PFSK-1 (cell line): ENCODE data around the gene FAM120B.

Experiments used
- FOXP2 ChIP-seq: optimal IDR thresholded peaks from 2 replicates; pipeline ENCODE3; 2011; ENCODE audit warnings: borderline replicate concordance, control low read depth, inconsistent platforms; ENCODE audit not compliant: insufficient read depth; ENCODE audit errors: extremely low read length, extremely low read depth
- POLR2AphosphoS5 ChIP-seq: IDR thresholded peaks from 2 replicates; pipeline ENCODE4 v1.6.1; 2012; ENCODE audit warnings: low read depth, mild to moderate bottlenecking, control low read depth, low read length, moderate library complexity
- REST ChIP-seq, 2 experiments: IDR thresholded peaks; 2 replicates each; pipeline versions ENCODE4 v1.6.1 to v1.8.0; 2011 to 2012; ENCODE audit warnings: low read depth in 2 of 2, low read length in 2 of 2, control low read depth in 1 of 2, inconsistent platforms in 1 of 2, mild to moderate bottlenecking in 1 of 2, moderate library complexity in 1 of 2; ENCODE audit not compliant: insufficient read depth in 1 of 2
- SIN3A ChIP-seq: IDR thresholded peaks from 2 replicates; pipeline ENCODE4 v1.6.1; 2012; ENCODE audit warnings: mild to moderate bottlenecking, low read length, moderate library complexity, borderline replicate concordance; ENCODE audit not compliant: insufficient read depth
- TAF1 ChIP-seq: IDR thresholded peaks from 2 replicates; pipeline ENCODE4 v1.6.1; 2012; ENCODE audit warnings: low read length, control low read depth, borderline replicate concordance; ENCODE audit not compliant: insufficient read depth

The FAM120B gene

GRCh38 chr6:170452767-170453545, 146.4 kb downstream of the FAM120B start:
- TF ChIP-seq REST (IDR thresholded peaks at IDR 0.05; ENCODE audit: insufficient read depth in 1 of 2, low read depth in 2 of 2, low read length in 2 of 2) (no peak), FOXP2 (no peak), POLR2AphosphoS5 (no peak), SIN3A (no peak), TAF1 (no peak)

GRCh38 chr6:170453586-170454511, 147.3 kb downstream of the FAM120B start:
- TF ChIP-seq TAF1: no peak
- TF ChIP-seq REST (IDR thresholded peaks at IDR 0.05; ENCODE audit: insufficient read depth in 1 of 2, low read depth in 2 of 2, low read length in 2 of 2): no peak
- no peak for TF ChIP-seq FOXP2
- no peak for TF ChIP-seq POLR2AphosphoS5
- no peak for TF ChIP-seq SIN3A

GRCh38 chr6:170454512-170455285, 148.1 kb downstream of the FAM120B start:
- TF ChIP-seq TAF1: no peak
- TF ChIP-seq FOXP2: no peak
- no peak for TF ChIP-seq SIN3A
- TF ChIP-seq POLR2AphosphoS5: no peak
- no peak for TF ChIP-seq REST (IDR thresholded peaks at IDR 0.05; ENCODE audit: insufficient read depth in 1 of 2, low read depth in 2 of 2, low read length in 2 of 2)

- TF ChIP-seq TAF1 (no peak), POLR2AphosphoS5 (no peak), SIN3A (no peak), FOXP2 (no peak), REST (IDR thresholded peaks at IDR 0.05; ENCODE audit: insufficient read depth in 1 of 2, low read depth in 2 of 2, low read length in 2 of 2) (no peak)
Observed at GRCh38 chr6:170455335-170455979, 148.9 kb downstream of the FAM120B start.
